Hematopoietic multipotent progenitor cell treated with erythropoietin and hydrocortisone succinate and interleukin-3 and kit ligand, for 17 days (in vitro differentiated cells): ENCODE data around the gene OR4K5.
"Not testable (repeated sequence)": the region's sequence is repeated elsewhere in the genome, so short reads cannot be mapped to it uniquely, and the experiment has no call there.

Source experiments
- DNase-seq: peaks from one replicate; pipeline ENCODE4 v3.0.0-alpha.2; 2015; ENCODE audit warnings: low spot score

Gene OR4K5

GRCh38 chr14:19920021-19920657 is at the start of gene OR4K5:
TSS of gene OR4K5 (plus strand) at chr14:19920607. CDS start at chr14:19920607, 0 bp downstream.
- no peak for DNase-seq

GRCh38 chr14:19873178-19873577 is 47.2 kb upstream of the OR4K5 start:
- DNase-seq, result no peak

GRCh38 chr14:19874842-19875241 is 45.6 kb upstream of the OR4K5 start, which contains the start of gene OR4K2:
TSS of gene OR4K2 (plus strand) at chr14:19875142. CDS start at chr14:19876268, 1,126 bp downstream.
- no peak for DNase-seq

- DNase-seq, result peak; percentile 34
These were observed 42.3 kb upstream of the OR4K5 start for GRCh38 chr14:19878029-19878642.

- DNase-seq, result no peak
These were observed 25.1 kb upstream of the OR4K5 start for GRCh38 chr14:19895282-19895681.

GRCh38 chr14:19900999-19901398 is 19.4 kb upstream of the OR4K5 start:
- no peak for DNase-seq

GRCh38 chr14:19902409-19902808 is 18.0 kb upstream of the OR4K5 start:
- DNase-seq, result no peak

GRCh38 chr14:19906665-19907064 is 13.7 kb upstream of the OR4K5 start:
- DNase-seq, result no peak

GRCh38 chr14:19911114-19911513 is 9.3 kb upstream of the OR4K5 start:
- DNase-seq, result no peak

- DNase-seq, result no peak
These were observed 3.2 kb upstream of the OR4K5 start for GRCh38 chr14:19917243-19917642.

- DNase-seq, result no peak
These were observed 2.4 kb upstream of the OR4K5 start for GRCh38 chr14:19917955-19918518.

GRCh38 chr14:19918553-19919264 is 1.7 kb upstream of the OR4K5 start:
- no peak for DNase-seq

GRCh38 chr14:19930617-19931016 is 10.2 kb downstream of the OR4K5 start, which contains the start of gene OR4K1:
TSS of gene OR4K1 (plus strand) at chr14:19930917. CDS start at chr14:19935667, 4,750 bp downstream.
- DNase-seq, result no peak

- DNase-seq, result no peak
These were observed 21.3 kb downstream of the OR4K5 start for GRCh38 chr14:19941668-19942067.

GRCh38 chr14:19947413-19948090 is 27.1 kb downstream of the OR4K5 start:
- no peak for DNase-seq

GRCh38 chr14:19949218-19949617 is 28.8 kb downstream of the OR4K5 start:
- no peak for DNase-seq

- DNase-seq, result not testable (repeated sequence)
These were observed 49.3 kb downstream of the OR4K5 start for GRCh38 chr14:19969735-19970134.
